HG02588 (cell line): ENCODE data around the gene ZNF821.
"Not testable (repeated sequence)": the region's sequence is repeated elsewhere in the genome, so short reads cannot be mapped to it uniquely, and the experiment has no call there.

Source experiments
- ATAC-seq: cut with Tn5 transposase; IDR thresholded peaks from one replicate; pipeline ENCODE4 v1.9.1; 2021; ENCODE audit warnings: mild to moderate bottlenecking, moderate library complexity; ENCODE audit not compliant: unreplicated experiment

ZNF821 gene

GRCh38 chr16:71863995-71864394 lies 20.0 kb downstream of the ZNF821 start:
- ATAC-seq = no peak

- ATAC-seq = no peak
Measured at GRCh38 chr16:71859762-71860521, 24.0 kb downstream of the ZNF821 start.

- ATAC-seq = no peak
Measured at GRCh38 chr16:71855937-71856662, 27.9 kb downstream of the ZNF821 start.

- no peak for ATAC-seq
Measured at GRCh38 chr16:71854369-71854948, 29.5 kb downstream of the ZNF821 start.

GRCh38 chr16:71853413-71853812 lies 30.6 kb downstream of the ZNF821 start:
- ATAC-seq = peak; percentile 52

- no peak for ATAC-seq
Measured at GRCh38 chr16:71852561-71852960, 31.4 kb downstream of the ZNF821 start.

- no peak for ATAC-seq
Measured at GRCh38 chr16:71852158-71852557, 31.8 kb downstream of the ZNF821 start.

- no peak for ATAC-seq
Measured at GRCh38 chr16:71851746-71852145, 32.2 kb downstream of the ZNF821 start.

- no peak for ATAC-seq
Measured at GRCh38 chr16:71848622-71849021, 35.4 kb downstream of the ZNF821 start.

- ATAC-seq = no peak
Measured at GRCh38 chr16:71847096-71847495, 36.9 kb downstream of the ZNF821 start.

GRCh38 chr16:71846431-71846830 lies 37.6 kb downstream of the ZNF821 start:
- peak; percentile 5 for ATAC-seq

GRCh38 chr16:71845639-71846430 lies 38.1 kb downstream of the ZNF821 start, which contains the start of gene ATXN1L:
TSS of gene ATXN1L (plus strand) at chr16:71845976. CDS start at chr16:71849741, 3,765 bp downstream.
- ATAC-seq = peak; percentile 67

GRCh38 chr16:71843572-71843971 lies 40.4 kb downstream of the ZNF821 start:
- ATAC-seq = no peak

GRCh38 chr16:71840052-71840451 lies 43.9 kb downstream of the ZNF821 start:
- no peak for ATAC-seq

- ATAC-seq = no peak
Measured at GRCh38 chr16:71837150-71837549, 46.8 kb downstream of the ZNF821 start.

- no peak for ATAC-seq
Measured at GRCh38 chr16:71834291-71834690, 49.7 kb downstream of the ZNF821 start.

GRCh38 chr16:71832112-71832511 lies 51.9 kb downstream of the ZNF821 start:
- not testable (repeated sequence) for ATAC-seq

- not testable (repeated sequence) for ATAC-seq
Measured at GRCh38 chr16:71831698-71832097, 52.3 kb downstream of the ZNF821 start.

- ATAC-seq = no peak
Measured at GRCh38 chr16:71830359-71830758, 53.6 kb downstream of the ZNF821 start.

GRCh38 chr16:71826533-71827017 lies 57.4 kb downstream of the ZNF821 start:
- ATAC-seq = no peak

GRCh38 chr16:71817155-71817500 lies 66.9 kb downstream of the ZNF821 start:
- ATAC-seq = peak; percentile 14
